Dedifferentiated amniotic fluid mesenchymal stem cell (primary cell): ENCODE results near the gene PHOX2B.
"Not testable (repeated sequence)": the region's sequence is repeated elsewhere in the genome, so short reads cannot be mapped to it uniquely, and the experiment has no call there.

Experiments used
- DNase-seq: peaks from one replicate; pipeline ENCODE4 v3.0.0-alpha.2; 2016; ENCODE audit errors: extremely low spot score

Gene PHOX2B

GRCh38 chr4:41748074-41748570 lies 403 bp downstream of the PHOX2B start:
- DNase-seq: no peak

GRCh38 chr4:41747230-41748055 lies 1.1 kb downstream of the PHOX2B start:
- no peak for DNase-seq

GRCh38 chr4:41746440-41747229 lies 1.9 kb downstream of the PHOX2B start:
- DNase-seq: no peak

- no peak for DNase-seq
Observed at GRCh38 chr4:41746025-41746439, 2.5 kb downstream of the PHOX2B start.

- DNase-seq: no peak
Observed at GRCh38 chr4:41745292-41746024, 3.1 kb downstream of the PHOX2B start.

GRCh38 chr4:41744572-41745291 lies 3.8 kb downstream of the PHOX2B start:
- no peak for DNase-seq

- DNase-seq: no peak
Observed at GRCh38 chr4:41741354-41741753, 7.2 kb downstream of the PHOX2B start.

GRCh38 chr4:41737491-41737890 lies 11.0 kb downstream of the PHOX2B start:
- not testable (repeated sequence) for DNase-seq

GRCh38 chr4:41734371-41734770 lies 14.2 kb downstream of the PHOX2B start:
- DNase-seq: no peak

- DNase-seq: no peak
Observed at GRCh38 chr4:41731569-41732126, 16.9 kb downstream of the PHOX2B start.

GRCh38 chr4:41728573-41728913 lies 20.0 kb downstream of the PHOX2B start:
- no peak for DNase-seq

GRCh38 chr4:41727861-41728572 lies 20.5 kb downstream of the PHOX2B start:
- DNase-seq: no peak

- DNase-seq: no peak
Observed at GRCh38 chr4:41725254-41725653, 23.3 kb downstream of the PHOX2B start.

GRCh38 chr4:41723286-41723685 lies 25.2 kb downstream of the PHOX2B start:
- no peak for DNase-seq

- no peak for DNase-seq
Observed at GRCh38 chr4:41722181-41722580, 26.3 kb downstream of the PHOX2B start.

GRCh38 chr4:41719417-41719816 lies 29.1 kb downstream of the PHOX2B start:
- no peak for DNase-seq

GRCh38 chr4:41718907-41719306 lies 29.6 kb downstream of the PHOX2B start:
- DNase-seq: peak; percentile 18

GRCh38 chr4:41715155-41715554 lies 33.4 kb downstream of the PHOX2B start:
- DNase-seq: no peak

GRCh38 chr4:41714364-41715000 lies 34.0 kb downstream of the PHOX2B start:
- DNase-seq: no peak

- DNase-seq: no peak
Observed at GRCh38 chr4:41713768-41714167, 34.8 kb downstream of the PHOX2B start.
